ENCODE data around the gene OR13C9.
"Not testable (repeated sequence)": the region's sequence is repeated elsewhere in the genome, so short reads cannot be mapped to it uniquely, and the experiment has no call there.

GRCh38 chr9:104605527-104605926, 12.5 kb downstream of the OR13C9 start, which contains the start of gene OR13C2:
- not testable (repeated sequence) for TF ChIP-seq POLR2A, POLR2AphosphoS5, CTCF, EP300 (IDR thresholded peaks at IDR 0.05)
